Progenitor cell of endocrine pancreas (in vitro differentiated cells): ENCODE results near the gene RPTOR. TPM values are rescaled to one million over a fixed set of nuclear protein-coding genes. Genes with fewer than 3 reads are reported as not detected.

Source experiments
- DNase-seq: peaks from one replicate; pipeline ENCODE4 v3.0.0; 2021; ENCODE audit warnings: low spot score; ENCODE audit not compliant: unreplicated experiment
- H3K27ac Mint-ChIP-seq: 2 replicates; pipeline ENCODE4 v1.8.0; 2021; ENCODE audit warnings: mild to moderate bottlenecking, moderate library complexity, mixed read lengths
- H3K27me3 Mint-ChIP-seq: 2 replicates; pipeline ENCODE4 v1.8.0; 2021; ENCODE audit warnings: mixed read lengths
- H3K36me3 Mint-ChIP-seq: 2 replicates; pipeline ENCODE4 v1.8.0; 2022; ENCODE audit warnings: mixed read lengths; ENCODE audit not compliant: insufficient read depth
- H3K4me1 Mint-ChIP-seq: 2 replicates; pipeline ENCODE4 v1.8.0; 2021; ENCODE audit warnings: low read depth, mixed read lengths
- H3K4me3 Mint-ChIP-seq: 2 replicates; pipeline ENCODE4 v1.8.0; 2021; ENCODE audit warnings: low read depth, mild to moderate bottlenecking, moderate library complexity, mixed read lengths
- H3K9me3 Mint-ChIP-seq: 2 replicates; pipeline ENCODE4 v1.8.0; 2021; ENCODE audit warnings: low read depth, mixed read lengths
- CTCF ChIP-seq: fragments of 200-600 bp; sonication (generic); IDR thresholded peaks from one replicate; pipeline ENCODE4 v1.5.0; 2021; ENCODE audit warnings: antibody characterized with exemption, mild to moderate bottlenecking; ENCODE audit not compliant: unreplicated experiment
- total RNA-seq: library from RNA; stranded (reverse); gene quantifications from 2 replicates; pipeline ENCODE4 v1.2.1, GENCODE V29; 2021

RPTOR gene
- total RNA-seq, 1 donor from 2014 or later: 40.0 TPM

GRCh38 chr17:80921159-80921558 is 376.5 kb downstream of the RPTOR start:
- H3K36me3 Mint-ChIP-seq: peaks cover 2% of the 10 kb centered on the region
- no peaks in the 10 kb centered on the region for H3K27me3 Mint-ChIP-seq
- H3K4me1 Mint-ChIP-seq: peaks cover 10% of the 10 kb centered on the region
- H3K27ac Mint-ChIP-seq: no peak overlapping the region
- TF ChIP-seq CTCF: no peak
- no peak overlapping the region for H3K4me3 Mint-ChIP-seq
- no peaks in the 10 kb centered on the region for H3K9me3 Mint-ChIP-seq
- no peak for DNase-seq

- H3K27me3 Mint-ChIP-seq: no peaks in the 10 kb centered on the region
- TF ChIP-seq CTCF: no peak
- peaks cover 5% of the 10 kb centered on the region for H3K36me3 Mint-ChIP-seq
- no peak overlapping the region for H3K4me3 Mint-ChIP-seq
- no peaks in the 10 kb centered on the region for H3K9me3 Mint-ChIP-seq
- no peak overlapping the region for H3K27ac Mint-ChIP-seq
- H3K4me1 Mint-ChIP-seq: peaks cover 10% of the 10 kb centered on the region
- DNase-seq: no peak
These were observed 377.3 kb downstream of the RPTOR start for GRCh38 chr17:80921741-80922579.

GRCh38 chr17:80922580-80923160 is 378.0 kb downstream of the RPTOR start:
- DNase-seq: no peak
- Mint-ChIP-seq H3K27me3 (no peaks in the 10 kb centered on the region), H3K27ac (no peak overlapping the region), H3K4me3 (no peak overlapping the region), H3K9me3 (no peaks in the 10 kb centered on the region), H3K36me3 (peaks cover 5% of the 10 kb centered on the region), H3K4me1 (peaks cover 10% of the 10 kb centered on the region)
- no peak for TF ChIP-seq CTCF

- no peaks in the 10 kb centered on the region for H3K9me3 Mint-ChIP-seq
- no peak overlapping the region for H3K4me3 Mint-ChIP-seq
- H3K27me3 Mint-ChIP-seq: no peaks in the 10 kb centered on the region
- TF ChIP-seq CTCF: no peak
- peaks cover 5% of the 10 kb centered on the region for H3K36me3 Mint-ChIP-seq
- DNase-seq: no peak
- peaks cover 10% of the 10 kb centered on the region for H3K4me1 Mint-ChIP-seq
- H3K27ac Mint-ChIP-seq: no peak overlapping the region
These were observed 378.8 kb downstream of the RPTOR start for GRCh38 chr17:80923211-80924110.
